ENCODE data around the gene SPSB3.
A peak's percentile ranks its signal among the peaks of the same experiment; 100 is the strongest.

Gene SPSB3

DNA sequence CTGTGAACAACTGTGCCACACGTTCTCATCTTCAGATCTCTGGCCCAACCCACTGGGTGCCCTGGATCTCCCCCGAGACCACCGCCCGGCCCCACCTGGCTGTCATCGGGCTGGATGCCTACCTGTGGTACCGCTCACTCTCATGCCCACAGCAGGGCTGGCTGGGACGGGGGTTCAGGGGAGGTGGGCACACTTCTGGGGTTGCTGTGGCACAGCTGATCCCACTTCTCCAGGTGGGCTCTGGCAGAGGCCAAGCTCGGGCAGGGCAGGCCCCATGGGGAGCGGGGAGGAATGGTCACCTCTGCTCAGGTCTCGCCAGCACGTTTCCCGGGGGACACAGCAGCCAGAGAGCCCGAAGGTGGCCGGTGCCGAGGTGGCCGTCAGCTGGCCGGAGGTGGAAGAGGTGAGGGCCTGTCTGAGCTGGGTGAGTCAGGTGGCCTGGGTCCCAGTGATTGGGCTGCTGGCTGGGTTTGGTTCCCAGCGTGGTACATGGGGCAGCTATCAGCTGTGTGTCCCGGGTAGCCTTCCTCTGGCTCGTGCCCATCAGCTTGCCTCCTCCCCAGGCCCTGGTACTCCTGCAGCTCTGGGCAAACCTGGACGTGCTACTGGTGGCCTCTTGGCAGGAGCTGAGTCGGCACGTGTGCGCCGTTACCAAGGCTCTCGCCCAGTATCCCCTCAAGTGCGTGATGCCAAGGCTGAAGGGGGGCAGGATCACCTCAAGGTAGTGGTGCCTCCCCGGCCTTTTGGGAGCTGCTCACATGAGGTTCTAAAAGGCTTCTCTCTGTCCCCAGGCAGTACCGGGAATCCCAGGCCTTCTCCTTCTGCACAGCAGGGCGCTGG lies 7.1 kb downstream of the SPSB3 start:
- no peak overlapping the region for H3K9ac ChIP-seq (ENCODE audit: low read length)
- H3K4me3 ChIP-seq (ENCODE audit: low read length): no peak overlapping the region
- no peaks in the 10 kb centered on the region for H3K9me3 ChIP-seq (ENCODE audit: control insufficient read depth, low read length)

DNA sequence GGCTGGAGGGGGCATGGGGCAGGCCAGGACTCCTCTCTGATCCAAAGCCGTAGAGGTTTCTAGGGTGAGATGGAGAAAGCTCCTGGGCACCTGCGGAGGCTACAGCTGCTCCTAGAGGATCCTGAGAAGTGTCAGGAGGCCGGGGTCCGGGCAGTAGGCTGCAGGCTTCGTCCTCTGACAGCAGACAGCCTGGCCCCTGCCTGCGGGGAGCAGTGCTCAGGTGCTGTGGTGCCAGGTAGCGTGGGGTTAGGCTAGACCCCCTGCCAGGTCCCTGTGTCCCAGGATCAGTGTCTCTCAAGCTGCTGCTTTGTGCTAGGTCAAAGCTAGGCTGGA lies 8.0 kb downstream of the SPSB3 start:
- Histone ChIP-seq H3K9ac (ENCODE audit: low read length) (peak overlapping the region; percentile 74), H3K27me3 (ENCODE audit: control insufficient read depth, insufficient read depth, low read length) (no peaks in the 10 kb centered on the region), H3K4me3 (ENCODE audit: low read length) (no peak overlapping the region), H3K9me3 (ENCODE audit: control insufficient read depth, low read length) (no peaks in the 10 kb centered on the region), H3K4me1 (ENCODE audit: control insufficient read depth, insufficient read depth, low read length) (peaks cover 27% of the 10 kb centered on the region), H3K36me3 (ENCODE audit: control insufficient read depth, insufficient read depth, low read length) (no peaks in the 10 kb centered on the region)

More for the DNA sequence above, 7.1 kb downstream of the SPSB3 start:
- H3K27me3 ChIP-seq (ENCODE audit: control insufficient read depth, insufficient read depth, low read length): no peaks in the 10 kb centered on the region
- no peaks in the 10 kb centered on the region for H3K36me3 ChIP-seq (ENCODE audit: control insufficient read depth, insufficient read depth, low read length)
- peaks cover 22% of the 10 kb centered on the region for H3K4me1 ChIP-seq (ENCODE audit: control insufficient read depth, insufficient read depth, low read length)

DNA sequence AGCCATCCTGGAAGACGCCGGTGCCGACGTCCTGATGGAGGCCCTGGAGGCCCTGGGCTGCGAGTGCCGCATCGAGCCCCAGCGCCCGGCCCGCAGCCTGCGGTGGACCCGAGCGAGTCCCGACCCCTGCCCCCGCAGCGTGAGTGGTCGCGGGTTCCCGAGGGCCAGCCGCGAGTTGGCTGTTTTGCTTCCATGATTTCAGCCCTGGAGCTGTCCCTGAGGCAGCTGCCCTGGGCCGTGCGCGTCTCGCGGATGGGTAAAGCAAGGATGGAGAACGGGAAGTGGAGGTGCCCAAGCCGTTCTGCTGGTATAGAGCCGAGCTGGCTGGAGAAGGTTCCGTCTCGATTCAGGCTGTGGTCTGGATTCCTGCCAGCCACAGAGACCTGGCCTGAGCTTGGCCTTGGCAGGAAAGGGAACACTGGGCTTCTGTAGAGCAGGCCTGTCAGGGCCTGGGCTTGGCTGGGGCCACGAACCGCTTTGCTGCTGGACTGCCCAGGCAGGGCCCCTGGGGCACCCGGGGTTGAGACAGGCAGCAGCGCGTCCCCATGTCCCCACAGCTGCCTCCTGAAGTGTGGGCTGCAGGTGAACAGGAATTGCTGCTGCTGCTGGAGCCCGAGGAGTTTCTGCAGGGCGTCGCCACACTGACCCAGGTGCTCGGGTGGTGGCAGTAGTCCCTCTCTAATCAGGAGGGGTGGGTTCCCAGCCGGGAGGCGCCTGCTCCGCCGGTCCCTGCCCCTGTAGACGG lies 8.5 kb downstream of the SPSB3 start:
- no peaks in the 10 kb centered on the region for H3K36me3 ChIP-seq (ENCODE audit: control insufficient read depth, insufficient read depth, low read length)
- no peaks in the 10 kb centered on the region for H3K9me3 ChIP-seq (ENCODE audit: control insufficient read depth, low read length)
- H3K27me3 ChIP-seq (ENCODE audit: control insufficient read depth, insufficient read depth, low read length): no peaks in the 10 kb centered on the region
- H3K4me3 ChIP-seq (ENCODE audit: low read length): peak overlapping the region; percentile 77
- peak overlapping the region; percentile 74 for H3K9ac ChIP-seq (ENCODE audit: low read length)
- peaks cover 27% of the 10 kb centered on the region for H3K4me1 ChIP-seq (ENCODE audit: control insufficient read depth, insufficient read depth, low read length)

DNA sequence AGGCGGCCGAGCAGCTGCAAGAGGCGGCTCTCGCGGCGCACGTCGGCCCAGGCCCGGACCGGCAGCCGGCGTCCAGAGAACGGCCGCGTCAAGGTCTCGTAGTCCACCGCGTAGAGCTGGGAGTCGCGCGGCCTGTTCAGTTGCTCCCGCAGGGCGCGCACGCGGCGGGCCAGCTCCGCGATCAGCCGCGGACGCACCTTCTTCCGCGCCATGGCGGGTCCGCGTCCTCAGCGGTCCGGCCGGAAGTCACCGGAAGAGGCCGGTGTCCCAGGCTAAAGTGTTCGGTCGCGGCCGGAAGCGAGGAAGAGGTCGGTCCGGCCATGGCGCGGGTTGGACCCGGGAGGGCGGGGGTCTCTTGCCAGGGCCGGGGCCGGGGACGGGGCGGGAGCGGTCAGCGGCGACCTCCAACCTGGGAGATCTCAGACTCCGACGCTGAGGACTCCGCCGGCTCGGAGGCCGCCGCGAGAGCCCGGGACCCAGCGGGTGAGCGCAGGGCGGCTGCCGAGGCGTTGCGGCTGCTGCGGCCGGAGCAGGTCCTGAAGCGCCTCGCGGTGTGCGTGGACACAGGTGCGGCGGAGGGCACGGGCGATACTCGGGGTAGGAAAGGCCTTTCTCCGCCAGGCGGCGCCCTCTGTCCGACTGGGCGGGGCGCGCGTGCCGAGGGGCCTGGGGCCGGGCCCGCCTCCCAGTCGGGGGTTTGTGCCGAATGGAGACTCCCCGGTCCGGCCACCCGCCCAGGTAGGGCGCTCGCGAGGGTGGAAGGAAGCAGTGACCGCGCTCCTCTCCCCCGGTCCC lies 9.3 kb downstream of the SPSB3 start, which contains the start of gene MRPS34:
MRPS34 (minus strand) TSS at position 227 of the 795 bp plus-strand sequence; CDS start at position 212, 15 bp downstream.
- H3K36me3 ChIP-seq (ENCODE audit: control insufficient read depth, insufficient read depth, low read length): no peaks in the 10 kb centered on the region
- H3K27me3 ChIP-seq (ENCODE audit: control insufficient read depth, insufficient read depth, low read length): no peaks in the 10 kb centered on the region
- H3K9ac ChIP-seq (ENCODE audit: low read length): peak within 1 kb of the TSS; percentile 74
- H3K9me3 ChIP-seq (ENCODE audit: control insufficient read depth, low read length): no peaks in the 10 kb centered on the region
- peaks cover 27% of the 10 kb centered on the region for H3K4me1 ChIP-seq (ENCODE audit: control insufficient read depth, insufficient read depth, low read length)
- H3K4me3 ChIP-seq (ENCODE audit: low read length): peak within 1 kb of the TSS; percentile 77

DNA sequence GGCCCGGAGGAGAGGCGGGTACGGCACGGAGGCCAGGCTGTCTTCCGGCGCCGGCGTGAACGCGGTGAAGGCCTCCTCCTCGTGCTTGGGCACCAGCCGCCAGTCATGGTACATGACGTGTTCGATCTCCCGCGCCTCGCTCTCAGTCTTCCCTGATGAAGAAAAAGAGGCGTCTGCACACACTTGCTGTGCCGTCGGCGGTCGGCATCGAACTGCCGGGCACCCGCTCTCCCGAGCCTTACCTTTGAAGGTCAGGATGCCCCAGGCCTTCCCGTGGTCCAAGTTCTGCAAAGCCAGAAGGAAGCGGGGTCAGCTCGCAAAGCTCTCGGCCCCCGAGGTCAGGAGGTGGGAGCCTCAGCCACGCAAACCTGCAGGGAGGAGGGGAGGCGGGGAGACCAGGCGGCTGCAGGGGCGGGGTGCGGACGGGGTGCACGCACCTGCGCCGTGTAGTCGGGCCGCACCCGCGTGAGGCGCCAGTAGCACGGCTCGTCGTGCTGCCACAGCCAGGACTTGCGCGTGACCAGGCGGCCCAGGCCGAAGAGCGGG lies 9.9 kb downstream of the SPSB3 start, which contains the start of gene EME2:
EME2 (plus strand) TSS at position 449 of the 546 bp plus-strand sequence. CDS start 418 bp downstream, outside the sequence.
- no peaks in the 10 kb centered on the region for H3K36me3 ChIP-seq (ENCODE audit: control insufficient read depth, insufficient read depth, low read length)
- peak within 1 kb of the TSS; percentile 77 for H3K4me3 ChIP-seq (ENCODE audit: low read length)
- H3K9me3 ChIP-seq (ENCODE audit: control insufficient read depth, low read length): no peaks in the 10 kb centered on the region
- H3K9ac ChIP-seq (ENCODE audit: low read length): peak within 1 kb of the TSS; percentile 74
- H3K27me3 ChIP-seq (ENCODE audit: control insufficient read depth, insufficient read depth, low read length): no peaks in the 10 kb centered on the region
- H3K4me1 ChIP-seq (ENCODE audit: control insufficient read depth, insufficient read depth, low read length): peaks cover 27% of the 10 kb centered on the region

DNA sequence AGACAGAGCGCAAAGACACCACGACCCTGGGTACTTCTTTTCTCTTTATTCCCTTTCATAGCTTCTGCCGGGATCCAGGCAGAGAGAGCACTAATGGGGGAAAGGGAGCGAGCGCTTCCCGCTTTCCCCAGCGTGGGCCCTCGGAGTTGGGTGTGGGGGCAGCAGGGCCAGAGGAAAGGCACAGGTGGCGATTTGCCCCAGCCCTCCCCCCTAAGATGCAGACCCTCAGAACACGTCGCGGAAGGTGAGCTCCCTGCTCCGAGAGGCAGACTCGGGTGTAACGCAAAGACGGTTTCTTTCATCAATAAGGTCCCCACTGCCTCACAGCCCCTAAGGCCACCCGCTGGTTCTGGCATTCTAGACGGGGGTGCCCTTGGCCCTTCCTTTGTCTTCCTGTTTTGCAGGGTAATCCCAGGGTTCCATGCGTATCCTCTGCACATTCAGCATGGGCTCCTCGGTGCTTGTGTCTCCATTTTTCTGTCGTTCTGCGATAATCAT lies 10.5 kb downstream of the SPSB3 start:
- Histone ChIP-seq H3K9me3 (ENCODE audit: control insufficient read depth, low read length) (no peaks in the 10 kb centered on the region), H3K4me3 (ENCODE audit: low read length) (peak overlapping the region; percentile 77), H3K4me1 (ENCODE audit: control insufficient read depth, insufficient read depth, low read length) (peaks cover 27% of the 10 kb centered on the region), H3K27me3 (ENCODE audit: control insufficient read depth, insufficient read depth, low read length) (no peaks in the 10 kb centered on the region), H3K36me3 (ENCODE audit: control insufficient read depth, insufficient read depth, low read length) (no peaks in the 10 kb centered on the region), H3K9ac (ENCODE audit: low read length) (peak overlapping the region; percentile 74)

DNA sequence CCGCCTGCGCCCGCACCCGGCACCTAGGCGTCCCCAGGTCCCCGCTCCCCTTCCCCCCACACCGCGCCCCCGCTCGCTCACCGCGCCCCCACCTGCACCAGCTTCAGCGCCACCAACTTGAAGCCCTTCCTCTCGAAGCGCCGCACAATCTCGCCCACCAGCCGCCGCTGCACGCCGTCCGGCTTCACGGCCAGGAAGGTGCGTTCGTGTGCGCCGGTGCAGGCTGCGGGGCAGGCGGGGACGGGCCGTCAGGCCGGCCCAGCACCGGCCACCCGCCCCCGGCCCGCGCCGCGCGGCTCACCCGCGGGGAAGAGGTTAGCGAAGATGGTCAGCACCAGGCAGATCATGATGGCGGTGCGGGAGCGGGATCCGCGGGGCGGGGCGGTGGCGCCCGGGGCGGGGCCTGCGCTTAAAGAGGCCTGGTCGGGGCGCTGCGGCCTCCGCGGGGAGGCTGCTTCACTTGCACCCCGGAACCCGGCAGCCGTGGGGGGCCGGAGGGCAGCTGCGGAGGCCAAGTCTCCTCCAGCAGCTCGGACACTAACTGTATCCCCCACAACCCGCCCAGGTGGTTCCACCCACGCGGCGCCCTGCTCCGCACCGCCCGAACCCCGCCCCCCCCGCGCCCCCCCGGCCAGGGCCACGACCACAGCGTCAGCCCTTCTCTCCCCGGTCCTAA lies 11.0 kb downstream of the SPSB3 start, which contains the start of gene NME3:
NME3 (minus strand) TSS at position 356 of the 676 bp plus-strand sequence; CDS start at position 347, 9 bp downstream.
- Histone ChIP-seq H3K9ac (ENCODE audit: low read length) (peak within 1 kb of the TSS; percentile 74), H3K27me3 (ENCODE audit: control insufficient read depth, insufficient read depth, low read length) (no peaks in the 10 kb centered on the region), H3K9me3 (ENCODE audit: control insufficient read depth, low read length) (no peaks in the 10 kb centered on the region), H3K36me3 (ENCODE audit: control insufficient read depth, insufficient read depth, low read length) (no peaks in the 10 kb centered on the region), H3K4me1 (ENCODE audit: control insufficient read depth, insufficient read depth, low read length) (peaks cover 27% of the 10 kb centered on the region), H3K4me3 (ENCODE audit: low read length) (peak within 1 kb of the TSS; percentile 77)

DNA sequence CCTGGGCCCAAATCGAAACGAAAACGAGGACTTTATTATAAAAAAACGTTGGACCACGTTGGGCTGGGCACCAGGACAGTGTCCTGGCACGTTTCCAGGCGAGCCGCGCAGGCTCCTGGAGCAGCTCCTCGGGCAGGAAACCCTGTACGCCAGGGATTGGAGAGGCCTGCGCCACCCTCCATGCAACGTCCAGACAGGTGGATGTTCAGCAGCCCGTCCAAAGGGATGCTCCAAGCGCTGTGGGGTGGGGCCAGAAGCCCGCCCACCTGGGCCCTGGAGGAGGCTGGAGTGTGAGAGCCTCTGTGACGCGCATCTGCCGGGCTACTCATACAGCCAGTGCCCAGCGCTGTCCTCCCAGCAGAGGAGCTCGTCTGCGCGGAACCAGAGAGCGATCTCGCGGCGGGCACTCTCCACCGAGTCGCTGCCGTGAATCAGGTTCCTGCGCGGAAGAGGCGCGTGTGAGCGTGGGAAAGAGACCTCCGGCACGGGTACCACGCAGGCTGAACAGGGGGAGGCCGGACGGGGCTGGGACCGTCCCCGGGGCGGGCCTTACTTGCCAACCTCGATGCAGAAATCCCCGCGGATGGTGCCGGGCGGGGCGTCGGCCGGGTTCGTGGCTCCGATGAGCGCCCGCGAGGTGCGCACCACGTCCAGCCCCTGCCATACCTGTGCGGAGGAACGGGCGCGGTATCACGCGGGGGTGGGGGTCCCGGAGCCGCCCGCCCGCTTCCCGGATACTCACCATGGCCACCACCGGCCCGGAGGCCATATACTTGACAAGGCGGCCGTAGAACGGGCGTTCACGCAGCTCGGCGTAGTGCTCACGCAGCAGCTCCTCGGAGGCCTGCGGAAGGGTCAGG lies 11.8 kb downstream of the SPSB3 start:
- H3K36me3 ChIP-seq (ENCODE audit: control insufficient read depth, insufficient read depth, low read length): no peaks in the 10 kb centered on the region
- H3K9me3 ChIP-seq (ENCODE audit: control insufficient read depth, low read length): no peaks in the 10 kb centered on the region
- H3K9ac ChIP-seq (ENCODE audit: low read length): peak overlapping the region; percentile 68
- H3K4me3 ChIP-seq (ENCODE audit: low read length): peak overlapping the region; percentile 31
- H3K4me1 ChIP-seq (ENCODE audit: control insufficient read depth, insufficient read depth, low read length): peaks cover 27% of the 10 kb centered on the region
- no peaks in the 10 kb centered on the region for H3K27me3 ChIP-seq (ENCODE audit: control insufficient read depth, insufficient read depth, low read length)

DNA sequence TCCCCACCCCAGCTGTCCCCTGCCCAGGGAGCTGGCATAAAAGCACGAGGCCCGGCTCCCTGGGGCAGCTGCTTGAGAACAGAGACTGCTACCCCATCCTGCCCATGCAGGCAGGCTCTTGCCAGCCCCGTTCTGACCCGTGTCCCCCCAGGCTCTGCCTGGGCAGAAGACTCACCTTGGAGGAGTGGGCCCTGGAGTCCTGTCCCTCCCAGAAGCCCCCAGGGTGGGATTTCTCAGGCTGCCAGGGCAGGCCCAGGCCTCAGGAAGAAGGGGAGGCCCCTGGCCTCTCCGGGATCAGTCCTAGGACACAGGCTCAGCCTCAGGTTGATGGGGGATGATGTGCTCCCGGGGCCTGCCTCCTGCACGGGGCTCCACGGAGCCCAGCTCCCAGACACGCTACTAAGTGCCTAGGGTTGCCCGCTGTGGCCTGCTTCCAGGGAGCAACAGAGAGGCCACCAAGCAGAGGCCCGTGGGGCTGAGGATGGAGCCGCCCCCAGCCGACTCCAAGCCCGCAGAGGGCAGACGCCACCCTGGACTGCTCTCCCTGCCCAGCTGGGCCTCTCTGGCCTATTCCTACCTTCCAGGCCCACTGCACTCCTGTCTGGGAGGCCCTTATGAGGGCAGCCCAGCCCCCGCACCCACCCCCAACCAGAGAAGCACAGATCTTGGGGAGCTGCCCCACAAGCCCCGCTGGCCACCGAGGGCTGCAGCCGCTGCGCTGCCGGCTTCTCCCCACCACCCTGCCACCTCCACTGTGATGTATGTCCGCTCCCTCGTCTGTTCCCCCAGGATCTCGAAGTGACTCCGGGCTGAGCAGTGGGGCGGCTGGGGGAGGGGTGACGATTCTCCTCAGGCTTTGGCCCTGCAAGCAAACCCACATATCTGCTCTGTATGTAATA lies 12.7 kb downstream of the SPSB3 start:
- no peak overlapping the region for H3K9ac ChIP-seq (ENCODE audit: low read length)
- no peak overlapping the region for H3K4me3 ChIP-seq (ENCODE audit: low read length)
- peaks cover 26% of the 10 kb centered on the region for H3K4me1 ChIP-seq (ENCODE audit: control insufficient read depth, insufficient read depth, low read length)
- H3K27me3 ChIP-seq (ENCODE audit: control insufficient read depth, insufficient read depth, low read length): no peaks in the 10 kb centered on the region
- H3K36me3 ChIP-seq (ENCODE audit: control insufficient read depth, insufficient read depth, low read length): no peaks in the 10 kb centered on the region
- H3K9me3 ChIP-seq (ENCODE audit: control insufficient read depth, low read length): no peaks in the 10 kb centered on the region
